ENCODE results near the gene TBC1D4. TPM values are rescaled to one million over a fixed set of nuclear protein-coding genes. Genes with fewer than 3 reads are reported as not detected.

Gene TBC1D4
- total and polyA plus RNA-seq, 9 of the 15 experiments (the other 6 are each of a cell fraction or from before 2014, with no cell fraction given): 2.8 to 12.3 (median 7.0) TPM

- no peak for TF ChIP-seq ZNF407 (IDR thresholded peaks at IDR 0.05; ENCODE audit: low read depth)
- TF ChIP-seq ZC3H8 (IDR thresholded peaks at IDR 0.05): no peak
- TF ChIP-seq ZSCAN32 (CRISPR knock-in tag; IDR thresholded peaks at IDR 0.05): no peak
- no peak for TF ChIP-seq NR2C1 (IDR thresholded peaks at IDR 0.05)
- TF ChIP-seq NR2C1 (tag; IDR thresholded peaks at IDR 0.05): no peak
- TF ChIP-seq E2F4 (CRISPR knock-in tag; IDR thresholded peaks at IDR 0.05; ENCODE audit: low read depth): no peak
- TF ChIP-seq HNRNPLL (IDR thresholded peaks at IDR 0.05; ENCODE audit: low read depth, low read length, poor library complexity, severe bottlenecking): no peak
These were observed 91.7 kb downstream of the TBC1D4 start (continued) for GRCh38 chr13:75390229-75390628.

Measured in K562 (cell line).